ENCODE data around the gene SEPTIN3.

DNA sequence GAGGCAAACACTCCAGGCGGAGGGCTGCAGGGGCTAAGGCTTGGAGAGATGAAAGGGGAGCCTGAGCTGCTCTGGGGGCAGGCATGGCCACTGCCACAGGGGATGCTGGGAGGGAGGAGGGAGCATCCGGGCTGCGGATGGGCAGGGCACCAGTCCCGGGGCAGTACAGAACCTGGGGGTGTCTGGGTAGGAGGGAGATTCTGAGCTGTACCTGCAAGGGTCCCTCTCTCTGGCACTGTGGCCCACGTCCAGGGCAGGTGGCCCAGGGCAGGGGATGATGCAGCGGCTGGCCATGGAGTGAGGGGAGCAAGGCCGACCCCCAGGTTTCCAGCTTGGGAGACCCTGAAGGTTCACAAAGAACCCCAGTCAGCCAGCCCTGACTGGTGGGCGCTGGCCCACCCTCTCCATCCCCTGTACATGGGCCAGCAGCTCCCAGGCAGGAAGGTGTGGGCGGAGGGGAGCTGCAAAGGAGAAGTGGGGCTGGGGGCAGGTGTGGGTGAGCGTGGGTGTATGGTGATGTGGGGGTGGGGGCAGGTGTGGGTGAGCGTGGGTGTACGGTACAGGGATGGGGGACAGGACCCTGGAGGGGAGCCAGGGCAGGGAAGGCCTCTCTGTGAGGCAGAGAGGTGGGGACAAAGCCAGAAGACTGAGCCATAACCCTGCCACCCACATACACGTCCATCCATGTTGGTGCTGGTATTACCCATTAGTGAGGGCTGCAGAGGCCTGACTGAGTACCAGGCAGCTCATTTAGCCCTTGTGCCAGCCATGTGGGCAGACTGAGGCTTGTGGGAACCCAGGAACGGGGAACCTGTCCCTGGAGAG is 40.4 kb upstream of the SEPTIN3 start:
- TF ChIP-seq, protein P1, sequence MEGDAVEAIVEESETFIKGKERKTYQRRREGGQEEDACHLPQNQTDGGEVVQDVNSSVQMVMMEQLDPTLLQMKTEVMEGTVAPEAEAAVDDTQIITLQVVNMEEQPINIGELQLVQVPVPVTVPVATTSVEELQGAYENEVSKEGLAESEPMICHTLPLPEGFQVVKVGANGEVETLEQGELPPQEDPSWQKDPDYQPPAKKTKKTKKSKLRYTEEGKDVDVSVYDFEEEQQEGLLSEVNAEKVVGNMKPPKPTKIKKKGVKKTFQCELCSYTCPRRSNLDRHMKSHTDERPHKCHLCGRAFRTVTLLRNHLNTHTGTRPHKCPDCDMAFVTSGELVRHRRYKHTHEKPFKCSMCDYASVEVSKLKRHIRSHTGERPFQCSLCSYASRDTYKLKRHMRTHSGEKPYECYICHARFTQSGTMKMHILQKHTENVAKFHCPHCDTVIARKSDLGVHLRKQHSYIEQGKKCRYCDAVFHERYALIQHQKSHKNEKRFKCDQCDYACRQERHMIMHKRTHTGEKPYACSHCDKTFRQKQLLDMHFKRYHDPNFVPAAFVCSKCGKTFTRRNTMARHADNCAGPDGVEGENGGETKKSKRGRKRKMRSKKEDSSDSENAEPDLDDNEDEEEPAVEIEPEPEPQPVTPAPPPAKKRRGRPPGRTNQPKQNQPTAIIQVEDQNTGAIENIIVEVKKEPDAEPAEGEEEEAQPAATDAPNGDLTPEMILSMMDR (IDR thresholded peaks at IDR 0.05; ENCODE audit: low read depth, low read length, poor library complexity, severe bottlenecking) = no peak
- TF ChIP-seq EZH2phosphoT487 (IDR thresholded peaks at IDR 0.05; ENCODE audit: borderline replicate concordance, low read length) = no peak
